ENCODE results near the gene TBC1D24. TPM values are rescaled to one million over a fixed set of nuclear protein-coding genes. Genes with fewer than 3 reads are reported as not detected.
A peak's percentile ranks its signal among the peaks of the same experiment; 100 is the strongest.

Gene TBC1D24
- total RNA-seq, 1 donor from 2014 or later: 8.3 TPM

DNA sequence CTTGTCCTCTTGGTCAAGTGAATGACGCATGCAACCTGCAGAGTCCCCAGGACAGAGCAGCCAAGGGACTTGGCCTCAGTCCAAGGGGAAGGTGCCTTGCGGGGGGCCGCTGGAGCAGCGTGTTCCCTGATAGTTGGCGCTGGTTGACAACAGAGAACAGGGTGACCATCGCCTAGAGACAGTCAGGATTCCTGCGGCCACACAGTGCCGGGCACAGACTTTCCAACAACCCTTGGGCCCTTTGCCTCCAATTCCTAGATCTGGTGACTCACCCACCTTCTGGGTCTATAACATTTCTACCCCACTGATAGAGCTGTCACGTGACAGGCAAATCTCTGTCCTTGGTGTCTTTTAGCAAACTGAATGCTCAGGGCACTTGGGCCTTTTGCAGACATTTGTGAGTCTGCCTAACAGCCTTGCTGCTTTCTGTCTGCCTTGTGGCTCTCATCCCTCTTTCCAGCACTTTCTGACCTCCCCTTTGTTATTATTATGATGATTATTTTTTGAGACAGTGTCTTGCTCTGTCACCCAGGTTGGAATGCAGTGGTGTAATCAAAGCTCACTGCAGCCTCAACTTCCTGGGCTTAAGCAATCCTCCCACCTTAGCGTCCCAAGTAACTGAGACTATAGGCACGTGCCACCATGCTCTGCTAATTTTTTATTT is 26.9 kb upstream of the TBC1D24 start:
- intact Hi-C loops (cut with DNase I): no loop called here

GRCh38 chr16:2449118-2449517 is 25.8 kb upstream of the TBC1D24 start:
- intact Hi-C loops (cut with DNase I): no loop called here
- no peak for DNase-seq (ENCODE audit: low spot score)

More for the DNA sequence above, 26.9 kb upstream of the TBC1D24 start:
- DNase-seq (ENCODE audit: low spot score): no peak

GRCh38 chr16:2450535-2450934 is 24.4 kb upstream of the TBC1D24 start:
- intact Hi-C loops (cut with DNase I): no loop called here
- DNase-seq (ENCODE audit: low spot score): no peak

- DNase-seq (ENCODE audit: low spot score): no peak
- intact Hi-C loops (cut with DNase I): no loop called here
These were observed 23.9 kb upstream of the TBC1D24 start for GRCh38 chr16:2450975-2451381.

DNA sequence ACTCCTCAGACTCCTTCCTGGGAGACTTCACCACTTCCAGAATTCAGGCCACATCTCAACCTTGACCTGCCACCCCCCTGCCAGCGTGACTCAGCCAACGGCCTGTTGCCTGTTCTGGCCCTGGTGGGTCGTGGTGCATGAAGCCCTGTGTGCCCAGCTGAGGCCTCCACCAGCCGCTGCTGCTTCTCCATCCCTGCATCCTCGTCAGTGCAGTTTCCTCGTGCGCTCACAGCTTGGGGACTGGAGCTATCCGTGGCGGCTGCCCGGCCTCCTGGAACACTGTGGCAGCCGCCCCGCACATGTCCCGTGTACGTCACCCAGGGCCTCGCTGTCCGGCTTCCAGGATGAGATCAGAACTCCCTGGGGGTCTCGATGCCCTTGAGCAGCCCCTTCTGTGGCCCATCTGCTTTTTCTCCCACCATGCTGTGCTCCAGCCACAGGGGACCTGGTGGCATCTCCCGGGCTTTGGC is 23.0 kb upstream of the TBC1D24 start:
- intact Hi-C loops (cut with DNase I): no loop called here
- no peak for DNase-seq (ENCODE audit: low spot score)

GRCh38 chr16:2452650-2453049 is 22.3 kb upstream of the TBC1D24 start:
- DNase-seq (ENCODE audit: low spot score): no peak
- intact Hi-C loops (cut with DNase I): no loop called here

DNA sequence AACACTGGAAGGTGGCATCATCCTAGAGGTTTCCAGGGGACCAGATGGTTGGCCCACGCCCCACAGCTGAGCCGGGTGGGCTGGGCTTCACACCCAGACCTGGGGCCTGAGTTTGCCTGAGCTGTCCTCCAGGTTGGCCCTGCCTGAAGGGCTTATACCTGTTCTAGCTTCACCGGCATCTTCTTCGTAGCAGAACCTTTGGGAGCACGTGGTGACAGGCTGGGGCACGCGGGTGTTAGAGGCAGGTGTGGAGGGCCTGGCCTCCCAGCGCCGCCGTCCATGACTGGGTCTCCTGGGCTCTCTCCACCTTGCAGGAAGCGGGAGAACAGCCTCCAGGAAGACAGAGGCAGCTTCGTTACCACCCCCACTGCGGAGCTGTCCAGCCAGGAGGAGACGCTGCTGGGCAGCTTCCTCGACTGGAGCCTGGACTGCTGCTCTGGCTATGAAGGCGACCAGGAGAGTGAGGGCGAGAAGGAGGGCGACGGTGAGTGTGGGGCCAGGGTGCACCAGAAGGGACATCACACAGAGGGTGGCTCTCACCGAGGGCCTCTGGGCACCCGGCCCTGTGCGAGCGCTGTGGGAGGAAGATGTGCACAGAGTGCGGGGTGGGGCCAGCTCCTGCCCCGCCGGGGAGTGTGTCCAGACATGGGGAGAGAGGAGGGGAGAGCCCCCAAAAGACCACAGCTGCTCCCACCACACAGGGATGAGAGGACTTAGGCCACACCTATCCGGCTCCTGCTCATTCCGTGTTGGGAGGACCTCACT is 19.7 kb upstream of the TBC1D24 start:
- DNase-seq (ENCODE audit: low spot score): no peak
- intact Hi-C loops (cut with DNase I): no loop called here

DNA sequence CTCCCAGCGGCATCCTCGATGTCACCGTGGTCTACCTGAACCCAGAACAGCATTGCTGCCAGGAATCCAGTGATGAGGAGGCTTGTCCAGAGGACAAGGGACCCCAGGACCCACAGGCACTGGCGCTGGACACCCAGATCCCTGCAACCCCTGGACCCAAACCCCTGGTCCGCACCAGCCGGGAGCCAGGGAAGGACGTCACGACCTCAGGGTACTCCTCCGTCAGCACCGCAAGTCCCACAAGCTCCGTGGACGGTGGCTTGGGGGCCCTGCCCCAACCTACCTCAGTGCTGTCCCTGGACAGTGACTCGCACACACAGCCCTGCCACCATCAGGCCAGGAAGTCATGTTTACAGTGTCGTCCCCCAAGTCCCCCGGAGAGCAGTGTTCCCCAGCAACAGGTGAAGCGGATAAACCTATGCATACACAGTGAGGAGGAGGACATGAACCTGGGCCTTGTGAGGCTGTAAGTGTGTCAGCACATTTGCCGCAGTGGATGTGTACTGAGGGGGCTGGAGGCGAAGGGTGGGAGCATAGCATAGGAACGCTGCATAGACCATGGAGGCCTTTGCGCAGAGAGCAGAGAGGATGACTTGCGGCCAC is 18.3 kb upstream of the TBC1D24 start:
- DNase-seq (ENCODE audit: low spot score): no peak
- intact Hi-C loops (cut with DNase I): no loop called here

GRCh38 chr16:2457267-2457666 is 17.7 kb upstream of the TBC1D24 start:
- DNase-seq (ENCODE audit: low spot score): no peak
- intact Hi-C loops (cut with DNase I): no loop called here

DNA sequence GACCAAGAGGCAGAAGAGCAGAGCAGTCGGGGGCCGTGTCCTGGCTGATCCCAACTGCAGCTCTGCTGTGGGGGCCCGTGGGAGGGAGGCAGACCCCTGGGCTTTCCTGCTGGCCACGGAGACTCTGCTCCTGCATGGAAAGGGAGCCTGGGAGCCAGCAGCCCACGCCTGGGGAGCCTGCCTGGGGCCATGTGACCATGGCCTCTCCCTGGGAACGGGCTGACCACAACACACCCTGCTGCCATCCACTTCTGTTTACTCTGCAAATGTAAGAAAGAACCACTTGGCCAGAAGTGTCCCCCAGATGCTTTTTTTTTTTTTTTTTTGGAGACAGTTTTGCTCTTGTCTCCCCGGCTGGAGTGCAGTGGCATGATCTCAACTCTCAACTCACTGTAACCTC is 17.0 kb upstream of the TBC1D24 start:
- no peak for DNase-seq (ENCODE audit: low spot score)
- intact Hi-C loops (cut with DNase I): no loop called here

- DNase-seq (ENCODE audit: low spot score): no peak
- intact Hi-C loops (cut with DNase I): no loop called here
These were observed 15.9 kb upstream of the TBC1D24 start for GRCh38 chr16:2458887-2459646.

DNA sequence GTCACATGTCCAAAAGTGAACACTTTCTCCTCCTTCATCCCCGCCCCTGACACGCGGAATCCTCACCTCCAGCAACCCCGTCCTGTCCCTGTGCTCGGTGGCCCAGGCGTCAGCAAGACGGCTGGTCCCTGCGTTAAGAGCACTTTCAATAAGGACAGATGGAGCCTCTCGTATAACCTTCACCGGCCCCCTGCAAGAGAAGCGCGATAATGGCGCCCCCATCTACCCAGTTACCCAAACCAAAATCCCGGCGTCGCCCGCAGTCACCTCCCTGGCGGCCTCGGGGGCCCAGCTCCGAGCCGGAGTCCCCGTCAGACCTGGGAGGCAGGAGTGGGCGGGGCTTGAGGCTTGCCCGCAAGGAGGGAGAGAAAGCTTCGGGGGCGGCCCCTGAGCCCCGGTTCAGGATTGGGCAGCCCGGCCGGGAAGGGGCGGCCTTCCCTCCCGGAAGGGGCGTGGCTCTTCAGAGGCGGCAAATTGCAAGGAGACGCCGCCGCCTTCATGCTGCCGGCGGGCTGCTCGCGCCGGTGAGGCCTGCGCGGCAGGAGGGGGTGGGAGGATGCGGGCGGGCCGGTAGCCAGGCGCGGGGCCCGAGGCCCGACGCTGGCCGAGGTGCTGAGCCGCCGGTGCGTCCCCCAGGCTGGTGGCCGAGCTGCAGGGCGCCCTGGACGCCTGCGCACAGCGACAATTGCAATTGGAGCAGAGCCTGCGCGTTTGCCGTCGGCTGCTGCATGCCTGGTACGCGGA is 15.1 kb upstream of the TBC1D24 start, which contains the start of gene TEDC2:
Gene TEDC2 (plus strand): TSS at position 463 of the 744 bp plus-strand sequence. CDS start 36 bp downstream, at position 499.
- peak; percentile 97 for DNase-seq (ENCODE audit: low spot score)
- intact Hi-C loops (cut with DNase I): no loop called here

GRCh38 chr16:2460391-2460713 is 14.6 kb upstream of the TBC1D24 start:
- intact Hi-C loops (cut with DNase I): no loop called here
- DNase-seq (ENCODE audit: low spot score): no peak

GRCh38 chr16:2460916-2461315 is 14.0 kb upstream of the TBC1D24 start:
- DNase-seq (ENCODE audit: low spot score): no peak
- intact Hi-C loops (cut with DNase I): no loop called here

- intact Hi-C loops (cut with DNase I): no loop called here
- no peak for DNase-seq (ENCODE audit: low spot score)
These were observed 12.7 kb upstream of the TBC1D24 start for GRCh38 chr16:2462031-2462866.

DNA sequence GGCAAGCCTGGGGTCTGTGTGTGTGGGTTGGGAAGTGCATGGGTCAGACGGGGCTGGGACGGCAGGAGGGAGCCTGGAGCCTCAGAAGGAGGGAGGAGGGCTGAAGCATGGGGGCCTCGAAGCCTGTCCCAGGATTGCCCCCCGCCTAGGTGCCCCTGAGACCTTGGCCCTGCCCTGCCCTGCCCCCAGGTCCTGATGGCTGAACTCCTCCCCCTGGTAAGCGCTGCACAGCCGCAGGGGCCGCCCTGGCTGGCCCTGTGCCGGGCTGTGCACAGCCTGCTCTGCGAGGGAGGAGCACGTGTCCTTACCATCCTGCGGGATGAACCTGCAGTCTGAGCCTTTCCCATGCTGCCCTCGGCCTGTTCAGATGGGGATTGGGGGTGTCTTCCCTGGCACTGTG is 10.6 kb upstream of the TBC1D24 start:
- intact Hi-C loops (cut with DNase I): no loop called here
- DNase-seq (ENCODE audit: low spot score): no peak

GRCh38 chr16:2465653-2466415 is 9.1 kb upstream of the TBC1D24 start:
- intact Hi-C loops (cut with DNase I): no loop called here
- no peak for DNase-seq (ENCODE audit: low spot score)

Measured in cardiac septum (tissue), 1 donor.